Thoracic aorta (tissue), 2 donors: Measurements from ENCODE around the gene YKT6. TPM values are rescaled to one million over a fixed set of nuclear protein-coding genes. Genes with fewer than 3 reads are reported as not detected.

Source experiments
- ATAC-seq: fragments of 150-250 bp; one replicate; pipeline ENCODE4 v1.8.0; 2017; ENCODE audit warnings: low read depth; ENCODE audit not compliant: insufficient number of reproducible peaks, low FRiP score
- DNase-seq: peaks from one replicate; pipeline ENCODE4 v3.0.0-alpha.2; 2020; ENCODE audit warnings: low spot score
- H3K27ac ChIP-seq, 2 donors: fragments of 200-600 bp; sonication (generic); 1 replicate in 1 of 2; 2 replicates in 1 of 2; pipeline ENCODE4 v1.5.1; 2016; ENCODE audit warnings: mild to moderate bottlenecking in 2 of 2, moderate library complexity in 2 of 2
- H3K27me3 ChIP-seq: fragments of 200-600 bp; sonication (generic); replicated peaks from 2 replicates; pipeline ENCODE4 v1.6.0; 2016; ENCODE audit warnings: mild to moderate bottlenecking; ENCODE audit not compliant: insufficient read depth
- H3K36me3 ChIP-seq: fragments of 200-600 bp; sonication (generic); one replicate; pipeline ENCODE4 v1.5.1; 2016
- H3K4me1 ChIP-seq, 2 donors: fragments of 200-600 bp; sonication (generic); 1 replicate in 1 of 2; 2 replicates in 1 of 2; pipeline versions ENCODE4 v1.5.1 to v1.6.0; 2016; ENCODE audit warnings: low read depth in 2 of 2, mild to moderate bottlenecking in 1 of 2; ENCODE audit not compliant: control insufficient read depth in 1 of 2
- H3K4me3 ChIP-seq: fragments of 200-600 bp; sonication (generic); 2 replicates; pipeline ENCODE4 v1.5.1; 2016; ENCODE audit warnings: mild to moderate bottlenecking
- H3K9me3 ChIP-seq: fragments of 200-600 bp; sonication (generic); 2 replicates; pipeline ENCODE4 v1.5.1; 2016
- CTCF ChIP-seq: fragments of 200-600 bp; sonication (generic); IDR thresholded peaks from one replicate; pipeline ENCODE4 v1.5.1; 2019; ENCODE audit warnings: antibody characterized with exemption
- total RNA-seq, 2 donors: library from RNA; depleted of rRNA; stranded (reverse); fragments of >200 nt; gene quantifications; one replicate each; pipeline versions ENCODE4 v1.1.0 to v1.2.3, GENCODE V29; 2016

The YKT6 gene
- total RNA-seq, 2 donors from 2014 or later = 62.0 to 69.6 TPM

DNA sequence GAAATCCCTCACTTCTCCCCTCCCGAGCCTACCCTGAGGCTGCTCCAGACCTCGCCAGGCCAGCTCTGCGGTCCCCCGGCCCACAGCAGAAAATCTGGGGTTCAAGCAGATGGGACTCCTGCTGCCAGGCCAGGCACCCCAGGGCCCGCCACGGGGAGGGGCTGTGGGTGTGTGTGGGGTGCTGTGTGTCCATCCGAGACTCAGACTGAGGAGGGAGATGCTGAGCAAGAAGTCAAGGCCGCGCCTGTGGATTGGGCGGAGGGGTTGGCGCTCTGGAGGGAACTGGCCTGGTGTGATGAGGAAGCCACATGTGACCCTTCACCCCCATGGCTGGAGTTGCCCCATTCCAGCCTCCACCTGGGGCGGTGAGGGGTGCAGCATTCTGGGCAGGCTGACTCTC, 51.1 kb downstream of the YKT6 start:
- H3K9me3 ChIP-seq = no peaks in the 10 kb centered on the region
- peaks cover 0 to 13% of the 10 kb centered on the region in 2 donors for H3K4me1 ChIP-seq
- no peaks in the 10 kb centered on the region for H3K27me3 ChIP-seq
- H3K4me3 ChIP-seq = no peak overlapping the region
- ATAC-seq = no peak
- H3K36me3 ChIP-seq = no peaks in the 10 kb centered on the region
- no peak overlapping the region for H3K27ac ChIP-seq
- no peak for DNase-seq
- no peak for TF ChIP-seq CTCF

DNA sequence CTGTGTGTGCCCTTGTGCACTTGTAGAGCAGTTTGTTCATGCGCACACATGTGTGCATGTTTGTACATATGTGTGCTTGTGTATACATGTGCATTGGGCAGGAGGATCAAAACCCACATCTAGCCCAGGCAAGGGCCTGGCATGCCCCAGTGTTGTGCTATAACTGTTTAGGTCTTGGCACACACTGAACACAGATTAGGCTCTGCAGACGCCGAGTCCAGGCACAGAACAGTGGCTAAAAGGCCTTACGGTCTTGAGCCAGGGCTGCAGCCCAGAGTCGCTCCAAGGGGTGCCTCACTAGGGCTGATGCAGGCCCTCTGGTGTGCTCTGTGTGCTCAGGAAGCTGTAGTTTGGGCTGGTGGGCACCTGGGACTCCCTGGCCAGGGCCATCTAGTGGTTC, 55.7 kb downstream of the YKT6 start:
- H3K4me1 ChIP-seq = peaks cover 29 to 49% of the 10 kb centered on the region in 2 donors
- no peaks in the 10 kb centered on the region for H3K36me3 ChIP-seq
- peak overlapping the region; percentile 96 to 98 for H3K27ac ChIP-seq
- H3K4me3 ChIP-seq = no peak overlapping the region
- DNase-seq = no peak
- H3K27me3 ChIP-seq = no peaks in the 10 kb centered on the region
- TF ChIP-seq CTCF = no peak
- no peaks in the 10 kb centered on the region for H3K9me3 ChIP-seq
- ATAC-seq = no peak

DNA sequence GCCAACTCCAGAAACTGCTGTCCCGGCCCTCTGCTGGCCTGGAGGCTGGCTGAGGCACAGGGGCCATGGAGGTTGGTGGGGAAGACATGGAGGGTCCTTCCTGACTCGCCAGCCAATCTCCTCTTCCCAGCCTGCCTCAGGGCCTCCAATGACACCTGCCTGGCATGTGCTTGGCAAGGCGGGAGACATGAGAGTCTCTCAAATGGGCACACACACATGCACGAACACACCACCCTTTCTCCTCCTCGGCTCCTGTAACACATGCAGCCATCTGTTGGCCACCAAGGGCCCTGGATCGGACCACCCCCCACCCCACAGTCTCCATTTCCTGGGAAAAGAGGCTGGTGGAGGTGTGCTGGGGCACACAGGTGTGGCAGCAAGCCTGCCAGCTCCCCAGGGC, 56.4 kb downstream of the YKT6 start:
- Histone ChIP-seq H3K36me3 (no peaks in the 10 kb centered on the region), H3K27me3 (no peaks in the 10 kb centered on the region), H3K9me3 (no peaks in the 10 kb centered on the region), H3K4me3 (no peak overlapping the region), H3K27ac (peak overlapping the region; percentile 96 to 98), H3K4me1 (peaks cover 29 to 49% of the 10 kb centered on the region in 2 donors)
- no peak for ATAC-seq
- TF ChIP-seq CTCF = no peak
- no peak for DNase-seq

GRCh38 chr7:44257618-44258422, 57.0 kb downstream of the YKT6 start:
- peaks cover 29 to 49% of the 10 kb centered on the region in 2 donors for H3K4me1 ChIP-seq
- H3K27ac ChIP-seq = peak overlapping the region; percentile 96 to 98
- no peaks in the 10 kb centered on the region for H3K27me3 ChIP-seq
- peak; percentile 83 for ATAC-seq
- no peaks in the 10 kb centered on the region for H3K9me3 ChIP-seq
- no peak overlapping the region for H3K4me3 ChIP-seq
- TF ChIP-seq CTCF = peak; percentile 22
- no peaks in the 10 kb centered on the region for H3K36me3 ChIP-seq
- peak; percentile 77 for DNase-seq

GRCh38 chr7:44258423-44258760, 57.6 kb downstream of the YKT6 start:
- H3K4me3 ChIP-seq = peak overlapping the region; percentile 1
- no peak for TF ChIP-seq CTCF
- no peaks in the 10 kb centered on the region for H3K27me3 ChIP-seq
- ATAC-seq = no peak
- peak overlapping the region; percentile 96 to 98 for H3K27ac ChIP-seq
- H3K4me1 ChIP-seq = peaks cover 29 to 49% of the 10 kb centered on the region in 2 donors
- H3K36me3 ChIP-seq = no peaks in the 10 kb centered on the region
- H3K9me3 ChIP-seq = no peaks in the 10 kb centered on the region
- DNase-seq = no peak
